ENCODE measurements around the gene CRLF1.

- TF ChIP-seq EZH2 (IDR thresholded peaks at IDR 0.05; ENCODE audit: insufficient read depth, poor library complexity, severe bottlenecking), result no peak
- TF ChIP-seq EZH2phosphoT487 (IDR thresholded peaks at IDR 0.05; ENCODE audit: insufficient read depth, low read depth), result no peak
These were observed 48.4 kb downstream of the CRLF1 start for GRCh38 chr19:18558202-18558555.

Data from GM23248 (cell line).